ENCODE data around the gene PRRG4. TPM values are rescaled to one million over a fixed set of nuclear protein-coding genes. Genes with fewer than 3 reads are reported as not detected.

PRRG4 gene
- total and polyA plus RNA-seq, 2 experiments from 2014 or later: 1.6 to 1.9 TPM

DNA sequence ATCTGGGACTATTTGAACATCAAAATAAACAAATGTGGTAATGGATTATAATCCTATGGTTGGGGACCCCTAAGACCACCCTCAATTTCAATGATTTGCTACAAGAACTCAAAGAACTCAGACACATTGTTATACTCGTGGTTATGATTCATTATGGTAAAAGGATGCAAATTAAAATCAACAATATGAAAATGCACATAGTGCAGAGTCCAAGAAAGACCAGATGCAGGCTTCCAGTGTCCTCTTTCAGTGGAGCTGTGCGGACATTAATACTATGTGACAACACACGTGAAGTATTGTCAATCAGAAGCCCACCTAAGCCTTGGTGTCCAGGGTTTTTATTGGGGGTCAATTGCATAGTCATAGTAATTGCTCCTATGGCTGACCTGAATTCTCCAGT lies 53.7 kb downstream of the PRRG4 start (continued):
- TF ChIP-seq EZH2 (IDR thresholded peaks at IDR 0.05; ENCODE audit: low read depth, unreplicated experiment): no peak
- TF ChIP-seq, protein P1, sequence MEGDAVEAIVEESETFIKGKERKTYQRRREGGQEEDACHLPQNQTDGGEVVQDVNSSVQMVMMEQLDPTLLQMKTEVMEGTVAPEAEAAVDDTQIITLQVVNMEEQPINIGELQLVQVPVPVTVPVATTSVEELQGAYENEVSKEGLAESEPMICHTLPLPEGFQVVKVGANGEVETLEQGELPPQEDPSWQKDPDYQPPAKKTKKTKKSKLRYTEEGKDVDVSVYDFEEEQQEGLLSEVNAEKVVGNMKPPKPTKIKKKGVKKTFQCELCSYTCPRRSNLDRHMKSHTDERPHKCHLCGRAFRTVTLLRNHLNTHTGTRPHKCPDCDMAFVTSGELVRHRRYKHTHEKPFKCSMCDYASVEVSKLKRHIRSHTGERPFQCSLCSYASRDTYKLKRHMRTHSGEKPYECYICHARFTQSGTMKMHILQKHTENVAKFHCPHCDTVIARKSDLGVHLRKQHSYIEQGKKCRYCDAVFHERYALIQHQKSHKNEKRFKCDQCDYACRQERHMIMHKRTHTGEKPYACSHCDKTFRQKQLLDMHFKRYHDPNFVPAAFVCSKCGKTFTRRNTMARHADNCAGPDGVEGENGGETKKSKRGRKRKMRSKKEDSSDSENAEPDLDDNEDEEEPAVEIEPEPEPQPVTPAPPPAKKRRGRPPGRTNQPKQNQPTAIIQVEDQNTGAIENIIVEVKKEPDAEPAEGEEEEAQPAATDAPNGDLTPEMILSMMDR (conservative IDR thresholded peaks at IDR 0.05; ENCODE audit: low read depth in 2 of 2): no peak
- no peak for TF ChIP-seq ZNF331 (CRISPR knock-in tag; IDR thresholded peaks at IDR 0.05; ENCODE audit: low read depth)
- no peak for TF ChIP-seq STAT1 (IDR thresholded peaks at IDR 0.05; ENCODE audit: unreplicated experiment)

DNA sequence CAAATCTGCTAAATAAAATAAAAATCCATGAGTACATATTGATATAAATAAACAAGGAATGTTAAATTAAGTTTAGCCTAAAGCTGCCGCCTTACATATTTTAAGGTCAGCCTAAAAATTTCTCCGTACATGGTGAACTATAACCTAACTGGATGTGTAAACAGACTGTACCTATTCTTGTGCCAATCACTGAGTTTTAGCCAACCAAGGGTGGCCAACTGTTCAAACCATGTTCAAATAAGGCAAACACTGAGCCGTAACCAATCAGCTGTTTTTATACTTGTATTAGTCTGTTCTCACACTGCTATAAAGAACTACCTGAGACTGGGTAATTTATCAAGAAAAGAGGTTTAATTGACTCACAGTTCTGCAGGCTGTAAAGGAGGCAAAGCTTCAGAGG lies 54.3 kb downstream of the PRRG4 start:
- H3K27ac Mint-ChIP-seq: no peak overlapping the region
- Histone ChIP-seq H3K4me2 (no peak overlapping the region), H4K20me1 (replicated peaks; ENCODE audit: insufficient read depth) (no peaks in the 10 kb centered on the region), H3K27ac (ENCODE audit: low read depth) (no peak overlapping the region), H3K9me2 (ENCODE audit: insufficient read depth) (peaks cover 2% of the 10 kb centered on the region; the same call in 1 of the 2 replicates), H3K36me3 (ENCODE audit: insufficient read depth) (no peaks in the 10 kb centered on the region), H3K79me2 (replicated peaks; ENCODE audit: insufficient read depth) (peaks cover under 1% of the 10 kb centered on the region), H3K4me3 (no peak overlapping the region), H3K4me1 (ENCODE audit: insufficient read depth) (peaks cover 12% of the 10 kb centered on the region), H3F3A (replicated peaks; ENCODE audit: low read depth) (no peaks in the 10 kb centered on the region), H2AFZ (peak overlapping the region; percentile 23; the same call in 1 of the 2 replicates), H3K27me3 (ENCODE audit: insufficient read depth) (no peaks in the 10 kb centered on the region)
- H3K4me1 Mint-ChIP-seq: peaks cover 13% of the 10 kb centered on the region
- no peak overlapping the region; the same call in 2 of the 3 replicates for H3K4me3 Mint-ChIP-seq
- H3K9me3 Mint-ChIP-seq: peaks cover 28% of the 10 kb centered on the region
- DNase-seq (ENCODE audit: low spot score) (no peak), ATAC-seq (no peak)
- TF ChIP-seq, protein P1 (conservative IDR thresholded peaks at IDR 0.05; ENCODE audit: low read depth in 2 of 2): no peak
- no peak for TF ChIP-seq NANOG (IDR thresholded peaks at IDR 0.05; ENCODE audit: borderline replicate concordance)
- H3K27me3 Mint-ChIP-seq (ENCODE audit: insufficient read depth, low read depth, poor library complexity): peaks cover 10% of the 10 kb centered on the region
- H3K36me3 Mint-ChIP-seq (ENCODE audit: low read depth): peaks cover 24% of the 10 kb centered on the region

DNA sequence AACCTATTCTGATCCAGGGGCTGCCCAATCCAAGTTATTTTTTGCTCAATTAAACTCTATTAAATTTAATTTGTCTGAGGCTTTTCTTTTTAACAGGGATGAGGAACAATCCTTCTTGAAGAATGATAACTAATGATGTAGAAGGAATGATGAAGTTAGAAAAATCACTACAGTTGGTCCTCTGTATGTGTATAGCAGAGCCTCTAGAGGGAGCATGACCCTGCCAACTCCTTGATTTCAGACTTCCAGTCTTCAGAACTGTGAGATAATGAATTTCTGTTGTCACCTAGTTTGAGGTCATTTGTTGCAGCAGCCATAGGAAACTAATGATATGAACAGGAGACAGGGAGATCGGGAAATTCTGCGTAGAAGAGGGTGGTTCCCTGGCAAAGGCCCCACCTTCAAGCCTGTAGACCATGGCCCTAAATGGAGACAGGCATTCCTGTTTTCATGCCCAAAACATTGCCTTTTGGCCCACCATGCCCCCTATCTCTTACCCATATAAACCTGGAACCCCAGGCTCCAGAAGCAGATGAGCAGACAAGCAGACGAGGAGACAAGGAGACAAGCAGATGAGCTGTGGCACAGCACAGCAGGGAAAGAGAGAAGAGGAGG lies 55.1 kb downstream of the PRRG4 start:
- TF ChIP-seq EZH2phosphoT487 (IDR thresholded peaks at IDR 0.05; ENCODE audit: unreplicated experiment): no peak
- TF ChIP-seq, protein P1 (conservative IDR thresholded peaks at IDR 0.05; ENCODE audit: low read depth in 2 of 2): peak; percentile 66 to 78
- no peak for TF ChIP-seq STAT1 (IDR thresholded peaks at IDR 0.05; ENCODE audit: unreplicated experiment)
- H3K27me3 ChIP-seq (ENCODE audit: insufficient read depth): no peaks in the 10 kb centered on the region
- H3F3A ChIP-seq (replicated peaks; ENCODE audit: low read depth): 0 out of 2 replicates have a peak, but pooled peaks cover 1% of the 10 kb centered on the region
- Mint-ChIP-seq H3K4me3 (no peak overlapping the region), H3K9me3 (peaks cover 36% of the 10 kb centered on the region), H3K27me3 (ENCODE audit: insufficient read depth, low read depth, poor library complexity) (peaks cover 10% of the 10 kb centered on the region), H3K27ac (no peak overlapping the region), H3K4me1 (peaks cover 16% of the 10 kb centered on the region), H3K36me3 (ENCODE audit: low read depth) (peaks cover 33% of the 10 kb centered on the region)
- H4K20me1 ChIP-seq (replicated peaks; ENCODE audit: insufficient read depth): no peaks in the 10 kb centered on the region
- peaks cover 4% of the 10 kb centered on the region; the same call in 1 of the 2 replicates for H3K9me2 ChIP-seq (ENCODE audit: insufficient read depth)
- no peak overlapping the region for H3K4me2 ChIP-seq
- ATAC-seq (peak; percentile 90), DNase-seq (ENCODE audit: low spot score) (peak; percentile 60)
- H3K4me1 ChIP-seq (ENCODE audit: insufficient read depth): peaks cover 15% of the 10 kb centered on the region
- H3K4me3 ChIP-seq: no peak overlapping the region
- peak overlapping the region; percentile 0; the same call in 1 of the 2 replicates for H2AFZ ChIP-seq
- H3K79me2 ChIP-seq (replicated peaks; ENCODE audit: insufficient read depth): peaks cover 4% of the 10 kb centered on the region
- no peak overlapping the region for H3K27ac ChIP-seq (ENCODE audit: low read depth)
- no peaks in the 10 kb centered on the region for H3K36me3 ChIP-seq (ENCODE audit: insufficient read depth)
